Loucy (cell line): Measurements from ENCODE around the gene LSM3.

Experiments used
- EZH2phosphoT487 ChIP-seq: fragments of 200-600 bp; IDR thresholded peaks from 2 replicates; pipeline ENCODE4 v1.6.1; 2018; ENCODE audit warnings: antibody characterized with exemption, mild to moderate bottlenecking, moderate library complexity, borderline replicate concordance
- TF ChIP-seq, protein P1 (sequence below): fragments of 200-600 bp; sonication (generic); conservative IDR thresholded peaks from 2 replicates; pipeline ENCODE4 v1.5.1; 2014; ENCODE audit warnings: mild to moderate bottlenecking, antibody characterized with exemption, low read length

DNA sequence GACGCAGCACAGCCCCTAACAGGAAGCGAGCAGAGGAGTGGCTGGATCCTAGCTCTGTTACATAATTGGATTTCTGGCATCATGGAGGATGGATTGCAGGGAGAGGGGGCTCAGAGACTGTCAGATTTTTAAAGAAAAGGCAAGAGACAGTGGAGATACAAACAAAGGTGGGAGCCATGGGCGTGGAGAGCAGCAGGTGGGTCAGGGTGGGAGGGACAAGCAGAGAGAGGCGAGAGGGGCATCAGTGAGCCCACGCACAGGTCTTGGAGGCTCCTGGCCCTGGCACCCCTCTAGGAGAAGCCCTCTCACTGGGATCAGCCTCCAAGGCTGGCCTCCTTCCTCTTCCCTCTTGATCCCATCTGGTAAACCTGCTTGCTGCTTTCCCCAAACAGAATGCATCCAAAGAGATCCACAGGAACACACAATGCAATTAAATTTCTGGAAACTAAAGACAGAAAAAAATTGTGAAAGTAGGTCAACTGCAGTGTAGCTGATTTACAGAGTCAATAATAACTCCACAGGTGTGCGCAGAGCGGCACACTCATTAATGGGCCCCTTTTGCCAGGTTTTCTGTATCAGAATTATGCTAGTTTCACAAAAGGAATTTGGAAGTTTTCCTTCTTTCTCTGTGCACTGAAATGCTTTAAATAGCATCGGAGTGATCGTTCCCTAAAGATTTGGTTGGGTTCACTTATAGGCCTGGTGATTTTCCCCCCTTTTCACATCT is 66.1 kb downstream of the LSM3 start:
- TF ChIP-seq, protein P1, sequence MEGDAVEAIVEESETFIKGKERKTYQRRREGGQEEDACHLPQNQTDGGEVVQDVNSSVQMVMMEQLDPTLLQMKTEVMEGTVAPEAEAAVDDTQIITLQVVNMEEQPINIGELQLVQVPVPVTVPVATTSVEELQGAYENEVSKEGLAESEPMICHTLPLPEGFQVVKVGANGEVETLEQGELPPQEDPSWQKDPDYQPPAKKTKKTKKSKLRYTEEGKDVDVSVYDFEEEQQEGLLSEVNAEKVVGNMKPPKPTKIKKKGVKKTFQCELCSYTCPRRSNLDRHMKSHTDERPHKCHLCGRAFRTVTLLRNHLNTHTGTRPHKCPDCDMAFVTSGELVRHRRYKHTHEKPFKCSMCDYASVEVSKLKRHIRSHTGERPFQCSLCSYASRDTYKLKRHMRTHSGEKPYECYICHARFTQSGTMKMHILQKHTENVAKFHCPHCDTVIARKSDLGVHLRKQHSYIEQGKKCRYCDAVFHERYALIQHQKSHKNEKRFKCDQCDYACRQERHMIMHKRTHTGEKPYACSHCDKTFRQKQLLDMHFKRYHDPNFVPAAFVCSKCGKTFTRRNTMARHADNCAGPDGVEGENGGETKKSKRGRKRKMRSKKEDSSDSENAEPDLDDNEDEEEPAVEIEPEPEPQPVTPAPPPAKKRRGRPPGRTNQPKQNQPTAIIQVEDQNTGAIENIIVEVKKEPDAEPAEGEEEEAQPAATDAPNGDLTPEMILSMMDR = no peak
- TF ChIP-seq EZH2phosphoT487 = no peak
